Astrocyte of the spinal cord (primary cell): ENCODE measurements around the gene SLC6A12.
A peak's percentile ranks its signal among the peaks of the same experiment; 100 is the strongest.

Source experiments
- DNase-seq: peaks from one replicate; pipeline ENCODE4 v3.0.0; 2011; ENCODE audit warnings: low read depth, low spot score
- H3K4me3 ChIP-seq: 2 replicates; pipeline ENCODE4 v1.5.1; 2011; ENCODE audit warnings: low read depth, mild to moderate bottlenecking, low read length, moderate library complexity
- CTCF ChIP-seq: IDR thresholded peaks from 2 replicates; pipeline ENCODE4 v1.5.1; 2012; ENCODE audit warnings: low read depth, mild to moderate bottlenecking, low read length, inconsistent platforms
- in situ Hi-C: cut with HindIII; loops from 2 replicates; pipeline ENCODE4 v1.10.0; 2017; ENCODE audit warnings: low sequenced_read_pairs

The SLC6A12 gene

GRCh38 chr12:148676-149416 lies 65.1 kb downstream of the SLC6A12 start:
- in situ Hi-C loops, result no loop called here
- no peak overlapping the region for H3K4me3 ChIP-seq
- no peak for TF ChIP-seq CTCF
- DNase-seq, result no peak

- TF ChIP-seq CTCF, result no peak
- in situ Hi-C loops, result no loop called here
- no peak for DNase-seq
- H3K4me3 ChIP-seq, result no peak overlapping the region
Observed at GRCh38 chr12:147242-147641, 66.7 kb downstream of the SLC6A12 start.

GRCh38 chr12:145369-145960 lies 68.5 kb downstream of the SLC6A12 start:
- no peak overlapping the region for H3K4me3 ChIP-seq
- DNase-seq, result no peak
- in situ Hi-C loops, result no loop called here
- TF ChIP-seq CTCF, result no peak

GRCh38 chr12:144650-145284 lies 69.2 kb downstream of the SLC6A12 start:
- DNase-seq, result no peak
- in situ Hi-C loops, result no loop called here
- no peak overlapping the region for H3K4me3 ChIP-seq
- TF ChIP-seq CTCF, result no peak

- no peak for TF ChIP-seq CTCF
- no peak overlapping the region for H3K4me3 ChIP-seq
- peak; percentile 13 for DNase-seq
- in situ Hi-C loops, result no loop called here
Observed at GRCh38 chr12:143964-144649, 69.8 kb downstream of the SLC6A12 start.

GRCh38 chr12:140162-140561 lies 73.8 kb downstream of the SLC6A12 start:
- DNase-seq, result no peak
- H3K4me3 ChIP-seq, result no peak overlapping the region
- in situ Hi-C loops, result no loop called here
- TF ChIP-seq CTCF, result no peak
